GM12891 (cell line): ENCODE measurements around the gene PRKCI. TPM values are rescaled to one million over a fixed set of nuclear protein-coding genes. Genes with fewer than 3 reads are reported as not detected.
"Not testable (repeated sequence)": the region's sequence is repeated elsewhere in the genome, so short reads cannot be mapped to it uniquely, and the experiment has no call there.

Experiments used
- DNase-seq: peaks from one replicate; pipeline ENCODE4 v3.0.0; 2011; ENCODE audit warnings: low spot score; ENCODE audit not compliant: insufficient read length
- FAIRE-seq: peaks from 2 replicates; lab custom pipeline; 2011; peaks lifted over from hg19 to GRCh38; lab: Jason Lieb, UNC
- PAX5 ChIP-seq: IDR thresholded peaks from 2 replicates; pipeline ENCODE4 v1.6.1; 2011; ENCODE audit warnings: low read length, moderate library complexity, mild to moderate bottlenecking; ENCODE audit not compliant: insufficient read depth, severe bottlenecking
- POLR2A ChIP-seq: IDR thresholded peaks from 2 replicates; pipeline ENCODE4 v1.6.1; 2011; ENCODE audit warnings: low read depth, low read length, control low read depth
- POLR2AphosphoS5 ChIP-seq: IDR thresholded peaks from 2 replicates; pipeline ENCODE4 v1.6.1; 2011; ENCODE audit warnings: low read depth, low read length, control low read depth
- POU2F2 ChIP-seq: IDR thresholded peaks from 2 replicates; pipeline ENCODE4 v1.6.1; 2011; ENCODE audit warnings: low read depth, mild to moderate bottlenecking, control low read depth, low read length, moderate library complexity
- SPI1 ChIP-seq: IDR thresholded peaks from 2 replicates; pipeline ENCODE4 v1.6.1; 2011; ENCODE audit warnings: low read depth, low read length, control low read depth
- TAF1 ChIP-seq: IDR thresholded peaks from 2 replicates; pipeline ENCODE4 v1.6.1; 2011; ENCODE audit warnings: low read depth, low read length, control low read depth
- polyA plus RNA-seq: library from polyadenylated mRNA; unstranded; fragments of >200 nt; gene quantifications from one replicate; pipeline ENCODE4 v1.2.1, GENCODE V29; 2012; ENCODE audit warnings: low read depth, missing spikeins, inconsistent platforms; ENCODE audit not compliant: missing spikeins

Gene PRKCI
- 3.3 TPM for polyA plus RNA-seq

DNA sequence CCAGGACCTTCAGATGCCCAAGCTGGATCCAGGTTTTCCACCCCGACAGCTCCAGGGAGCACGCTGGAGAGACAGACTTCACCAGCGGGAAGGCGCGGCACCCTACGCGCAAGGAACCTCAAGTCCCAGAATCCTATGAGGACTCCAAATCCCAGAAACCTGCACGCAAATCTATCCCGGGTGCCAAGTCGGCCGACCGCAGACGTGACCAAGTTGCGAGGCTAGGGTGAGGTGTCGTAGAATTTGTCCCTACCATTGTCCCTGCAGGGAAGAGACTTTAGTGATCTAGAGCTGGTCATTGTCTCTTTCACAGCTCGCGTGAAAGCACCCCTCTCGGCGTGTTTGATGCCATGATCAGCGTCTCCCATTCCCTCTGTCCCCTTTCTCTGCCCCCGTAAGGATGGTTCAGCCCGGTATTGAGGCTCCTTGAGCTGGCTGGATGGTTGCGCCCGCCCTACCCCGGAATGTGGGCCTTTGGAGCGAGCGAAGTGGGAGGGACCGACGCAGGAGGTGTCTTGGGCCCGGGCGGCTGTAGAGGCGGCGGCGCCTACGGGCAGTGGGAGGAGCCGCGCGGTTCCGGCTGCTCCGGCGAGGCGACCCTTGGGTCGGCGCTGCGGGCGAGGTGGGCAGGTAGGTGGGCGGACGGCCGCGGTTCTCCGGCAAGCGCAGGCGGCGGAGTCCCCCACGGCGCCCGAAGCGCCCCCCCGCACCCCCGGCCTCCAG is at the start of gene PRKCI:
PRKCI (plus strand) TSS at position 501 of the 723 bp plus-strand sequence. CDS start 246 bp downstream, outside the sequence.
- peak; percentile 97 for FAIRE-seq
- peak; percentile 82 for DNase-seq
- TF ChIP-seq POU2F2 (0 out of 2 replicates have a peak, but pooled peaks have one; percentile 13), POLR2AphosphoS5 (no peak)

DNA sequence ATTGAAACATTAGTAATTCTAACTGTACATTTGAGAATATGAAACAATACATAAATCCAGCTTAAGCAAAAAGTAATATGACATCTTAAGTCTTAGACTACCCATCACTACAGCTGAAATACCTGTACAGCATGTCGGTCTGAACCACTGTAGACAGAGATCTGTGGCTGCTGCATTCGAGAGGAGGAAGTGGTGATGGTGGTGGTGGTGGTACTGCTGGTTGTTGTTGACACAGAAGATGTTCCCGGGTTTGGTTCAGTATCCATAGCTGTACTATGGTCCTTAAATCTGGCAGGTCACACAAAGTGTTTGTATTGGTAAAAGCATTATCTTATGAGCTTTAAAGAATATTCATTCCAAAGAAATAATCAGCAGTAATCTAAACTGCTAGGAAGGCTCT is 43.6 kb upstream of the PRKCI start:
- FAIRE-seq, result peak; percentile 76
- DNase-seq, result peak; percentile 36
- TF ChIP-seq PAX5 (no peak), SPI1 (peak; percentile 81)

DNA sequence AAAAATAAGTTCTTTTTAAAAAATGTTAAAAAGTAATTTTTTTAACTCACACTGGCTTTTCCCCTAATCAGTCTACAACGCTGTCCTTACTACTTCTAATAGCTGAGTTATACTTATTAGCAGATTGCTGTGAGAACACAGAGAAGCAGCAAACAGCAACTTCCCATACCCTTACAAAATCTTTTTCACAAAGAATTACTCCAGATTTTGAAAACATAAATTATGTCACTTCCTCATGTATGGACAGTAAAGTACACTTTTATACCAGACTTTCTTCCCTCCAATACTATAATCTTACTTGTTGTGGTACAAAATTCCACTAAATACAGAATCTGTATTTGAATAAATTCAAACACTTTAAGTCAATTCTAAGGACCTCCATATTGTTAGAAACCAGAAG is 42.8 kb upstream of the PRKCI start:
- DNase-seq (no peak), FAIRE-seq (no peak)
- no peak for TF ChIP-seq TAF1
- TF ChIP-seq PAX5, result no peak
- no peak for TF ChIP-seq SPI1
- TF ChIP-seq POLR2AphosphoS5, result no peak
- TF ChIP-seq POLR2A, result no peak
- no peak for TF ChIP-seq POU2F2

DNA sequence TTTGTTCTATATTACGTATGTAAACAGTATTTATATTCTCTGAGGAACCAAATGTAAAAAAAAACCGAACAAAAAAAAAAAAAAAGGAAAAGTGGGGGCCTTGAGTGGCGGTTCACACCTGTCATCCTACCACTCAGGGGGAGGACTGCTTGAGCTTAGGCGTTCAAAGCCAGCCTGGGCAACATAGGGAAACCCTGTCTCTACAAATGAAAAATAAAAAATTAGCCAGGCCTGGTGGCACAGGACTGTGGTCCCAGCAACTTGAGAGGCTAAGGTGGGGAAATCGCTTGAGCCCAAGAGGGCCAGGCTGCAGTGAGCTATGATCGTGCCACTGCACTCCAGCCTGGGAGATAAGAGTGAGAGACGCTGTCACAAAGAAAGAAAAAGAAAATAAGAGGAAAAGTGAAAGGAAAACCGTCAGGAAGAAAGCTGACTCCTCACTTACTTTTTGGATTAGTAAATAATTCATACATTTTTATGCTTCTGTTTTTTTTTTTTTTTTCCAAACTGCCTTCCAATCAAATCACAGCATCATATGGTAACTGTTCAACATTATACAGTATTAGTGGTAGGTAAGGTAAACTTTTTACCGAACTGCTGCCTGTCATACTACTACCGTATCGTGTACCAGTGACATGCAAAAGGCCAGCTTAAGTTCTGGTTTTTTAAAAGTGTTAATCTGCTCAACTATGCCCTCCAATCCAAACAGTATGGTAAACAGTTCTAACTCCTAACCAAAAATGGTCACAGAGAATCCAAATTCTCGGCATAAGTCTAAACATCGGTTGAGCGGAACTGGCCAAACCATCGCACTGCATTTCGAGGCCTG is 41.9 kb upstream of the PRKCI start:
- FAIRE-seq (peak; percentile 9), DNase-seq (no peak)
- TF ChIP-seq TAF1 (0 out of 2 replicates have a peak, but pooled peaks have one; percentile 55), SPI1 (0 out of 2 replicates have a peak, but pooled peaks have one; percentile 30), POLR2A (no peak)

DNA sequence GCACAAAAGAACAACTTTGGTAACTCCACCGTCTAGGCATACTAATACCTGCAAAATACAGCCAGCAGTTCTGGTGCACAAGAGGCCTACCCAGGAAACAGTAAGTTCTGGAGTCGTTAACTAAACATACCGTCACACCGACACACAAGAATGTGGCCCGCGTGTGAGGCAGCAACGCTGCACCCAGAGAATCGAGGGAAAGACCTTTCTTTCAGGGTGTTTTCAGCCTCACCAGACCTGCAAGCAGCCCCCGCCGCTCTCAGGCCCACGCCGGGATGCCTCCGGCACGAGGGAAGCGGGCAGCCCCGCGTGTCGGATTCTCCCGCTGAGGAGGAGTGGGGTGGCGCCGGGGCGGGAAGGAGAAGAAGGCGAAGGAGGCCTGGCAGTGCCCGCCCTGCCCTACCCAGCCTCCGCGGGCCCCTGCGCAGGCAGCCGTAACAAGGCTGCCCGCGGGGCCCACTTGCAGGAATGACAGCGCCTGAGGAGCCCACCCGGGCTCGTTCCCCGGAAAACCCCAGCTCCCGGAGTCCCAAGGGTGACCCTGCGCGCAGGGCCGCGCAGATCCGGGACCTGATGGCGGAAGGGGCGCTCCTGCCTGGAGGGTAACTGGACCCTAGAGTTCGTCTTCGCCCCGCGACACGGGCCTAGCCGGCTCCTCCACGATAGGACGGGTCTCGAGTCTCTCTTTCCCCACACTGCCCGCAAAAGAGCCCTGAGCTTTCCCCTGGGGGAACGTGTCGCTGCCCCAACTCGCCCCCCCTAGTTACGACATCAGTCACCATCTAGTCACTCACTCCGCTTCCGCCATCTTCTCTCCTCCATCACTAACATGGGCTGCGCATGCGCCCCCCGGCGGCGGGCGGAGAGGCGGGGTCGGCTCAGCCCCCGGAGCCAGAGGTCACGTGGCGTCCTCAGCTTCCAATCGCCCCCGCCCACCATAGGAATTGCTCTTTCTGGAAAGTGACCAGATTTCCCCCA is 41.0 kb upstream of the PRKCI start, which contains the start of gene PHC3:
PHC3 (minus strand) TSS at position 826 of the 978 bp plus-strand sequence; CDS start at position 808, 18 bp downstream.
- TF ChIP-seq PAX5 (peak; percentile 14), POLR2A (peak; percentile 90), POLR2AphosphoS5 (peak; percentile 93), TAF1 (peak; percentile 89), POU2F2 (peak; percentile 70; the same call in 1 of the 2 replicates), SPI1 (no peak)
- peak; percentile 96 for FAIRE-seq
- peak; percentile 89 for DNase-seq

DNA sequence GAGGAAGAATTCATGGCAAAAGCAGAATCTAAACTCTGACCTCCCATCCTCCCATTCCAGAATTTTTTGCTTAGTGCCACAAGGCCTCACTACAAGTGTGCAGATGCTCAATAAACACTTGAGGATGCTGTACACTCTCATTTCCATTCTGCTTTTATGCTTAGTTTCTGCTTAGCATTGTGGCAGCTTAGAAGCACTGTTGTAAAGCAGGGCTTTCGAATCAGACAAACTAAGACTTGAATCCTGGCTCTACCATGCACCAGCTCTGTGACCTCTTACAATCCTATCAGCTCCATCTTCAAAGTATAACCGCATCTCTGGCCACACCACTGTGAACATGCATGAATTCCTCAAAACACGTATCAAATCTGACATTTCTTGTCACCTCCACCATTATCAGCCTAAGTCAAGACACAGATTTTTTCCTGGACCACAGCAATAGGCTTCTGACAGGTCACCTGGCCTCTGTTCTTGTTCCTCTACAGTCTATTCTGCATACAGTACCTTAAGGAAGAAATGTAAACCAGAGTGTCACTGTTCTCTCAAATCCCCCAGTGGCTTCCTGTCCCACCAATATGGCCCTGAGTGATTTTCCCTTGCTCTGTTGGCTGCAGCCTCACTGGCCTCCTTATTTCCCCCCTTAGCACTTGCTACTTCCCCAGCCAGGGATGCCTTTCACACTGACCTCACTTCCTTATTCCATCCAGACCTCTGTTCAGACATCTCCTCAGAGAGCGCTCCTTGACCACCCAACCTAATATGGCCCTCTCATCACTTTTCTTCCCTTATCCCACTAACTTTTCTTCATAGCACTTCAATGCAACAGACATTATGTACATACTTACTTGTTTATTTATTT is 32.6 kb upstream of the PRKCI start:
- DNase-seq (no peak), FAIRE-seq (peak; percentile 13)
- TF ChIP-seq SPI1 (peak; percentile 42; the same call in 1 of the 2 replicates), TAF1 (no peak)

DNA sequence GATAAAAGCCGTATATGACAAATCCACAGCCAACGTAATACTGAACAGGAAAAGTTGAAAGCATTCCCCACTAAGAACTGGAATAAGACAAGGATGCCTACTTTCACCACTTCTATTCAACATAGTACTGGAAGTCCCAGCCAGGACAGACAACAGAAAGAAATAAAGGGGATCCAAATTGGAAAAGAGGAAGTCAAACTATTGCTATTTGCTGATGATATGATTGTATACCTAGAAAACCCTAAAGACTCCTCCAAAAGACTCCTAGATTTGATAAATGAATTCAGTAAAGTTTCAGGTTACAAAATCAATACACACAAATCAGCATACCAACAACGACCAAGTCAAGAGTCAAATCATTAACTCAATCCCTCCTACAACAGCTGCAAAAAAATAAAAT is 26.5 kb upstream of the PRKCI start:
- not testable (repeated sequence) for DNase-seq, FAIRE-seq

DNA sequence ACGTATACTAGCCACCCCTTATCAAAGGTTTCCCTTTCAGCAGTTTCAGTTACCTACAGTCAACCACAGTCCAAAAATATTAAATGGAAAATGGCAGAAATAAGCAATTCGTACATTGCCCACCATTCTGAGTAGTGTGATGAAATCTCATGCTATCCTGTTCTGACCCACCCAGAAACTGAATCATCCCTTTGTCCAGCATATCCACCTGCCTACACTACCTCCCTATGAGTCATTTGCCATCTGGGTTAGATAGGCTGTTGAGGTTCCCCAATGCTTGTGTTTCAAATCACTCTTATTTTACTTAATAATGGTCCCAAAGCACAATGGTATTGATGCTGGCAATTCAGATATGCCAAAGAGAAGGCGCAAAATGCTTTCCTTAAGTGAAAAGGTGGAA is 25.4 kb upstream of the PRKCI start:
- DNase-seq, result no peak
- no peak for FAIRE-seq
- TF ChIP-seq POU2F2 (no peak), PAX5 (no peak), TAF1 (no peak), POLR2AphosphoS5 (no peak), SPI1 (no peak), POLR2A (no peak)

DNA sequence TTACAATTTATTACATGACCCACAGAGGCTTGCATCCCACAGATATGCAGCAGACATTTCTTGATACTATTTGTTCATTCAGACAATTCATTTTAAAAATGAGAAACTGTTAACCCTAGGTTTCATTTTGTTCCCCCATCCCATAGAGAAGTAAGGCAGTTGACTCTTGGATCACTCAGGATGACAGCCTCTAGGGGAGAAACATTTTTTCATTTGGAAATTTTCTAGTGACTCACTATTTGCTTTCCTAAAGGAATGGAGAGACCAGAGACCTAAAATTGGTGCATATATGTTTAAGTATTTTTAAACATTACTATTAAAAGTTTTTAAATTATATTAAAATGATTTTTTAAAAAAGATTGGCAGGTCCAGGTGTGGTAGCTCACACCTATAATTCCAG is 21.2 kb upstream of the PRKCI start:
- no peak for FAIRE-seq
- TF ChIP-seq POLR2A (no peak), TAF1 (no peak), SPI1 (no peak)
- DNase-seq, result no peak

DNA sequence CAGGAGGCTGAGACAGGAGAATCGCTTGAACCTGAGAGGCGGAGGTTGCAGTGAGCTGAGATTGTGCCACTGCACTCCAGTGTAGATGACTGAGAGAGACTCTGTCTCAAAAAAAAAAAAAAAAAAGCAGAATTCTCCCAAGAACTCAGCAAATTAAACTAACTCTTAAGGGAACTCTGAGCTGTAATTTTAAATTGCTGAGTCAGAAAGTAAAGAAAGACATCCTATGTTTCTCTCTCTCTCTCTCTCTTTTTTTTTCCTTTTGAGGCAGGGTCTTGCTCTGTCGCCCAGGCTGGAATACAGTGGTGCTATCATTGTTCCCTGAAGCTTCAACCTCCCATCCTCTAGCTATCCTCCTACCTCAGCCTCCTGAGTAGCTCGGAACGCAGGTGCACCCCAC is 20.7 kb upstream of the PRKCI start:
- TF ChIP-seq POLR2AphosphoS5 (no peak), POU2F2 (no peak), SPI1 (no peak), TAF1 (no peak), POLR2A (no peak), PAX5 (no peak)
- FAIRE-seq (no peak), DNase-seq (no peak)
